Right forelimb (tissue), 1 donor: ENCODE results near the gene STIM1.
"Not testable (repeated sequence)": the region's sequence is repeated elsewhere in the genome, so short reads cannot be mapped to it uniquely, and the experiment has no call there.

ENCODE experiments used
- DNase-seq: peaks from one replicate; pipeline ENCODE4 v3.0.0-alpha.2; 2018

The STIM1 gene

GRCh38 chr11:3888876-3889275 lies 33.4 kb downstream of the STIM1 start:
- no peak for DNase-seq

DNA sequence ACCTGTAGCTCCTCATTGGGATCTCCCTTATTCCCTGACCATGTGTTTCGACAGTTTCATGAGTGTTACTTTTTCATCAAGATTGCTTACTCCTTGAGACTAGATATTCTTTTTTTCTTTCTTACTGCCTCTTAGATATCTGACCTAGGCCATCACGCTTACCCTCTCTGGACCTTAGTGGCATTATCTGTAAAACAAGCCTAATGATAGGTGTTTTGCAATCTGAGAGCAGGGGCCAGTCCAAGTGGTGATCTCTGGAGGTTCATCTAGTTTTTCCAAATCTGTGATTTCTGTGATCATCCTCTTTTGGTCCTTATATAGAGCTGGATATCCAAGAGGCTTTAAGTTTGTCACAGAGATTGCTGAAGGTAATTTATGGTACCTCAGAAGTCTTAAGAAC lies 34.5 kb downstream of the STIM1 start:
- DNase-seq = no peak

DNA sequence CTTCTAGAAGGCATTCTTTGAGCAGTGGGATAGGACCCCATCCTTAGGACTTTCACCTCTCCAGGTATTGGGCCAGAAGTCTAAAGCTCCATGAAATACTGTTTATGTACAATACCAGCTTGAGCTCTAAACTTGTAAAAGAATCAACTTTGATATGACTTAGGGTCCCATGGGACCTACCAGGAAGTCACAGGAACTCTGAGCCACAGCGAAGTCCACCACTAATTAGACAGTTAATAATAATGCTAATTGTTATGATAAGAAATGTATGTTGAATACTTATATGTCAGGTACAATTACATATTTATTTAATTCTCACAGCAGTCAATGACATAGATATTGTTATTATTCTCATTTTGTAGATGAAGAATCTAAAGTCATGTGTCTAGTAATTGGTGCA lies 35.3 kb downstream of the STIM1 start:
- DNase-seq = no peak

DNA sequence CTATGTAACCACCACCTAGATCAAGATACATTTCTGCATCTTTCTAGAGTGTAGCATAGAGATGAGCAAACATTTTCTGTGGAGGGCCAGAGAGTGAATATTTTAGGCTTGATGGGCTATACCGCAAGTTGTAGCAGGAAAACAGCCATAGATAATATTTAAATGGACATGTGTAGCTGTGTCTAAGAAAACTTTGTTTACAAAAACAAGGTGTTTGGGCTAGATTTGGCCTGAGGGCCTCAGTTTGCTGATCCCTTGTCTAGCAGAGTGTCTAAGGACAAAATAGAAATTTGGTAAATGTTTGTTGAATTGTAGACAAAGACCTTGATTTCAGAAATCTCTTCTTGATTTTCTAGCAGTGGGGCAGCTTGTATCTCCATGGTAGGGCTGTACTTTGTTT lies 36.3 kb downstream of the STIM1 start:
- no peak for DNase-seq

- DNase-seq = no peak
Observed at GRCh38 chr11:3892156-3892555, 36.7 kb downstream of the STIM1 start.

- no peak for DNase-seq
Observed at GRCh38 chr11:3893311-3893710, 37.8 kb downstream of the STIM1 start.

GRCh38 chr11:3894128-3894731 lies 38.8 kb downstream of the STIM1 start:
- no peak for DNase-seq

DNA sequence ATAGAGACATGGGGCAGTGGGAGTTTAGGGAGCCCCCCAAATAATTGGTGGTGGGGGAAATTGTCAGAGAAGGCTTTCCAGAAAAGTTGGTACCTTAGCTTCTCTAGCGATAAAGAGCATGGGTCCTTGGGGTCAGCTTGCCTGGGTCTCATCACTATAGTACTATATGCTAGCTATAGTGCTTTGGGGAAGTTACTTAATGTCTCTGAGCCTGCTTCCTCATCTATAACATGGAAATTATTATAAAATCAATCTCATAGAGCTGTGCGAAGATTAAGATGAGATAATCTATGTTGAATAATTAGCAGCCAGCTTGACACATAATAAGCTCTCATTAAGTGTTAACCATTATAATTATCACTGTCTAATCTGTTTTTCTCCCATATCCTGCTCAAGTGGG lies 41.2 kb downstream of the STIM1 start:
- no peak for DNase-seq

GRCh38 chr11:3900230-3900629 lies 44.8 kb downstream of the STIM1 start:
- DNase-seq = not testable (repeated sequence)

DNA sequence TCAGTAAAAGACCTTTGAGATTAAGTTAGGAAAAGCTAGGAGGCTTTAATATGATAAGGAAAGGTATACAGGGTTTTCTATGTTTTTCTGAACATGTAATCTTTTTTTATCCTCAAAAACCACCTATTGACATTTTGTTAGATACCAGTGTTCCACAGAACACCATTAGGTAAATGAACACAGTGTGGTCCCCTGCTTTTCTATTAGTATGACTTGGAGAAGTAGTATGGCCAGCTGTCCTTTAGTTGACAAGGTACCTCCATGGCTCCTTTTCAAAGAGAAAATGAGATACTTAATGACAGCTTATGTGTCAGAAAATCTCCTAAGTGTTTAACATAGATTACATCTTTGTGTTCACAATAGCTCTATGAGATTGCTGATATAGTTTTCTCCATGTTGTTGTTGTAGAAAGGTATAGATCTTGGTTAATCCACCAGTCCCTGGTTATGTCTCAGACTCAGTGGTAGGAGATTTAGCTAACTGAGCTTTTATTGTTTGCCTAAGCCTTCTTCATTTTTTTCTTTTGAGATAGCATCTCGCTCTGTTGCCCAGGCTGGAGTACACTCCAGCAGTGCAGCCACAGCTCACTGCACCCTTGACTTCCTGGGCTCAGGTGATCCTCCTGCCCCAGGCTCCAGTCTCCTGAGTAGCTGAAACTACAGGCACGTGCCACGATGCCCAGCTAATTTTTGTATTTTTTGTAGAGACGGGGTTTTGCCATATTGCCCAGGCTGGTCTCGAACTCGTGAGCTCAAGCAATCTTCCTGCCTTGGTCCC lies 46.0 kb downstream of the STIM1 start:
- no peak for DNase-seq

DNA sequence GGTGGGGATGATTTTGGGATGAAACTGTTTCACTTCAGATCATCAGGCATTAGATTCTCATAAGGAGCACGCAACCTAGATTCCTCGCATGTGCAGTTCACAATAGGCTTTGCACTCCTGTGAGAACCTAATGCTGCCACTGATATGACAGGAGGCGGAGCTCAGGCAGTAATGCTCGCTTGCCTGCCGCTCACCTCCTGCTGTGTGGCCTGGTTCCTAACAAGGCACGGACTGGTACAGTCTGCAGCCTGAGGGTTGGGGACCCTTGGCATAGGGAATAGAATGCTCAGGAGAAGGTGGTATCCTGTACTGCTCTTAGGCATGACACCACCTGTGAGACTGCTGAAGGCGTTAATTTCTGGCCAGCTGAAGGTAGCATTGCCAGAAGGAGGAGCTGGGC lies 47.0 kb downstream of the STIM1 start:
- DNase-seq = no peak

- no peak for DNase-seq
Observed at GRCh38 chr11:3903207-3903896, 47.9 kb downstream of the STIM1 start.

- DNase-seq = no peak
Observed at GRCh38 chr11:3904228-3904627, 48.8 kb downstream of the STIM1 start.

DNA sequence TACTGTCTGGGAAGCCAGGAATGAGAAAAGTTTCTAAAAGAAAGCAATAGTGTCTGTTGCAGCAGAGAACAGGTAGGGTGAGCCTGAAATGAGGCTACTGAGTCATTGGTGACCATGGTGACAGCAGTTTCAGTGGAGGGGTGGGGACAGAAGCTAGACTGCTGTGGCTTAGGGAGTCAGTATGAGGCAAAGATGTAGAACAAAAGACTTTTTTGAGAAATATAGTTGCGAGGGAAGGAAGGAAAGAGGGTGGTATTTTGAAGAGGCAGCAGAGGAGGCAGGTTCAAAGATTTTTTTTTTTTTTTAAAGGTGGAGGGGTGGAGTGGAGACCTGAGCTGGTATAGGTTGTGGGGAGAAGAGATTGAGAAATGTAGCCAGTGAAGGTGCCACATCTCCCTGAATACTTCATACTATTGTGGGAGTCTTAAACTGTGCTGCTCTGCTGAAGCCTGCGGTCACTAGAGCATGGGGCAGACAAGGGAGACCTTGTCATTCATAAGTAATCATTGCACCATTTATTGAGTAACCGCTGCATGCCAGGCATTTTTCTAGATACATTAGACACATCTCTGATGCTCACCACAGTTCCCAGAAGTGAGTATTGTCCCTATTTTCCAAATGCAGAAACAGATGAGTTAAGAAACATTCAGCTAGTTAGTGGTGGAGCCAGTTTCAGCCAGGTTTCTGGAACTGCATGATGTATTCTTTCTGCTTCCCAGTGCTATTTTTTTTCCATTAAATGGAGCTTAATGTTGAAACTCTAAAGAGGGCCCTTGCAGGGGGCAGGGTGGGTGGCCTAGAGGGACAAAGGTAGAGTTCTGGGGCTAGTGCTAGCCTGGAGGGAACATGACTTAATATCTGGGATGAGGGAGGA lies 49.9 kb downstream of the STIM1 start:
- DNase-seq = no peak

- no peak for DNase-seq
Observed at GRCh38 chr11:3906166-3906565, 50.7 kb downstream of the STIM1 start.

DNA sequence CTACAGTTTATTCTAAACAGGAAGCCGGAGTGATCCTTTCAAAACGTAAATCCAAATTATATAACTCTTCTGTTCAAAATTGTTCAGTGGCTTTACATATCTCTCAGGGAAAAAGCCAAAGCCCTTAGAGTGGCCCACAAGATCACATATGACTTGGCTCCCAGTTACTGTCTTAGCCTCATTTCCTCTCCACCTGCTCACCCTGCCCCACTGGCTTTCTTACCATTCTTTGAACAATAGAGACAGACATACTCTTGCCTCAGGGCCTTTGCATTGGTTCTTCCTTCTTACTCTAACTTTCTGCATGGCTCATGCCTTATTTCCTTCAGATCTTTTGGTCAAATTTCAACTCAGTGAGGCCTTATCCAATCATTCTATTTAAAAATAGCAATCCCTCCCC lies 52.1 kb downstream of the STIM1 start:
- no peak for DNase-seq

DNA sequence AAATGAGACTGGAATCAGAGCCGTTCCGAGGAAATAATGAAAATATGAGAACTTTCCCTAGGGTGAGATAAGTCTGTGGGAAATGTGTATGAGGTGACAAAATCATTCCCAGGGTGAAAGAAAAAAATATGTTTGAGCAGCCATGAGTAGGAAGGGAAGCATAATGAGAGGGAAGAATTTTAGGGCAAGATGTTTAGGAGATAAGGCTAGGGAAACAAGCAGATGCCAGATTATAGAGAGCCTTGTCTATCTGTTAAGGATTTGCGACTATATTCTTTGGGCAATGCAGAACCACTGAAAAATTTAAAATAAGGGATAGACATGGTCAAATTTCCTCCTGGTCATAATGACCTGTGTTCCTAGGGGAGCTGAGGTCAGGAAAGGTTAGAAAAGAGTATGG lies 54.4 kb downstream of the STIM1 start:
- DNase-seq = no peak

DNA sequence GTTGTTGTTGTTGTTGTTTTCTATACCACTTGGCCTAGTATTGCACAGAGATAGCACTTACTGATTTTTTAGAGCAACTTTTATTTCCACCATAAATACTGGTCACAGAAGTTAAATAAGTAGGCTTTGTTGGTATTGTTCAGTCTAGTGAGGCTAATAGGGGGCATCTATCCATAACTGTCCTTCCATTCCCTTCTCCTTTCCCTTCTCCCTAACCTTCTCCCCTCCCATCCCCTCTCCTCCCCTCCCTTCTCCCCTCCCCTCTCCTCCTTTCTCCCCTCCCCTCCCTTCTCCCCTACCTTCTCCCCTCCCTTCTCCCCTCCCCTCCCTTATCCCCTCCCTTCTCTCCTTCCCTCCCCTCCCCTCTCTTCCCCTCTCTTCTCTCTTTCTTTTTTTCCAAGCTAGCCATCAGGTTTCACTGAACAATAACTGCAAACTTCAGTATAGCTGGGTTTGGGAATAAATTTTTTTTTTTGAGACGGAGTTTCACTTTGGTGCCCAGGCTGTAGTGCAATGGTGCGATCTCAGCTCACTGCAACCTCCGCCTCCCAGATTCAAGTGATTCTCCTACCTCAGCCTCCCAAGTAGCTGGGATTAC lies 56.5 kb downstream of the STIM1 start:
- no peak for DNase-seq

GRCh38 chr11:3913921-3914320 lies 58.5 kb downstream of the STIM1 start:
- no peak for DNase-seq

- no peak for DNase-seq
Observed at GRCh38 chr11:3914805-3915204, 59.3 kb downstream of the STIM1 start.

GRCh38 chr11:3916962-3917361 lies 61.5 kb downstream of the STIM1 start:
- no peak for DNase-seq

GRCh38 chr11:3920148-3920852 lies 64.8 kb downstream of the STIM1 start:
- DNase-seq = no peak
